Measurements from ENCODE around the gene TGFBR3.
A peak's percentile ranks its signal among the peaks of the same experiment; 100 is the strongest.

TGFBR3 gene

DNA sequence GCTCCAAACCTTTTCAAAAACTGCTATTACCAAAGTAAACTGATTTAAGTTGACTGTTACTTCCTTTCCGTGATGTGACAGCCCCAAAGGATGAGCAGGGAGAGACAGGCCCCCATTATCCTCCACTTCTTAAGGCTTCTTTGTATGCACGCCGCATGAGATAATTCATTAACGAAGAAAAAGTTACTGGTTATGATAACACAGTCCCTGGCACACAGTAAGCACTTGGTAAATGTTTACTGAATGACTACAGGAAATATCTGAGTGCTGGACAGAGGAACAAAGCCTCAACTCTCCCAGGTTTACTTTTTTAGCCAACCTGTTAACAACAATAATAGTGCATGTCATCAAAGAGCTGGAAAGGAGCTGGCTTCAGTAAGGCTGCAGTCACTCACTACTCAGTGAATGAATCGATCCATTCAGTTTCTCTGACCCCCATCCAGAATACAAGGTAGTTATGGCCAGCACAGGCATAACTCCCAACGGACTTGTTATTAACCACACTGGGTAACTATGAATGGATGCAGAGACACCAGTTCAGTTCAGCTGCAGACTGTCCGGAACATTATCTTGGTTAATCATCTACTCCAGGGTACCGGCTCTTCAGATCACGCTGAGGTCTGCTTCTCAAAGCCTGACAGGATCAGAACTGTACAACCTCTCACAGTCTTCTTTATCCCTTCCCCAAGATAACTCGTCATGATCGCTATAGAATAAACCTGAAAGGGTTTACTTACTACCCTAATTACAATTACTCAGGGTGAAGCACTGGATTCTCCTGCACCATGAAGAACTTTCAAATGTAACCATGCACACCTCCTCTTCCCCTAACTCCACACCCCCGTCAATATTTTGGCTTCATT, 58.3 kb downstream of the TGFBR3 start:
- DNase-seq (ENCODE audit: low read depth in 3 of 3): no peak

DNA sequence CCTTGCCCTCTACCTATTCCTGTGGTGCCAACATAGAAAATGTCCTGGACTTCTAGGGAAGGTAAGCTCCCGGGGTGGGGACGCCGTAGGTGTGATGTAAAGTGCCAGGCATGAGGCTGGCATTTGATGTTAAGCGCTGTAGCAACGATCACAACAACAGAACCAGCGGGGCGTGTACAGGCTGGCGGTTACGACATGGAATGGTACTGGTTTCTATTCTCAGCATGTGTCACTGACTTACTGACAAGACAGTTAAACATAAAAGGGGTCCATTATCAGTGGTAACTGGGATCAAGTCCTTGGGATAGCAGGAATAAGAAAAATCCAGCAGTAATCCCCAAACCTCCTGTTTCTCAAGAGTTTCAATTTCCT, 58.9 kb downstream of the TGFBR3 start:
- DNase-seq (ENCODE audit: low read depth in 3 of 3): no peak

DNA sequence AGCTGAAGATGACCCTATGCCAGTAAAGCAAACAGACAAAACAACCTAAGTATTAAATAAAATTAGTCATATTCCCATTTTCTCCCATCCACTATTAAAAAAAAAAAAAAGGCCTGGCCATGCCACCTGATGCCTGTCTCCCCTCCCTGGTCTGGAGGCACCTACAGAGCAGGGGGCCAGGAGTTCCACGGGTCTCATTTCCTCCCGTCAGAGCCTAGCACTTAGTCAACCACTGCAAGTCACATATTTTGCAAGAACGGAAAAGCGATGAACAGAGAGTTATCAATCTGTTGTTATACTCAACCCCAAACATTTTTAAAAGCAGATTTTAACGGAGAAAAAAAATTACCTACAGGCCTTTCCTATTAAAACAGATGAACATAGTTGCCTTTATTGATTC, 59.3 kb downstream of the TGFBR3 start:
- DNase-seq (ENCODE audit: low read depth in 3 of 3): no peak

DNA sequence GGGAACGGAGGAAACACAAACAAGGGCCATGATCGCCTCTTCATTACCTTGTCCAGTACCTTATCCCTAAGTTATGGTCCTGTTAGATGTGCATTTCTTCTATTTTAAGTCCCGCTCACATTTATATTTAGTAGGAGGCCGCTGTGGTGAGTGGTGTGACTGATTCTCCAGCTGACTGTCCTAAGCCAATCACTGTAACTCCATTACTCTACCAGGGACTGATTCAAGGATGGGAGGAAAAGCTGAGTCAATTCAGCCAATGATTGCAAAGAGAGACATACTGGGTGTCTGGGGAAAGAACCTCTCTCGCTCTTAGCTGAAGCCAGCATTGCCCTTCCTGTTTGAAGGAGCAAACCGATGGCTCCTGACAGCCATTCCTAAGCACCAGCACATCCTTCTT, 59.7 kb downstream of the TGFBR3 start:
- no peak for DNase-seq (ENCODE audit: low read depth in 3 of 3)

DNA sequence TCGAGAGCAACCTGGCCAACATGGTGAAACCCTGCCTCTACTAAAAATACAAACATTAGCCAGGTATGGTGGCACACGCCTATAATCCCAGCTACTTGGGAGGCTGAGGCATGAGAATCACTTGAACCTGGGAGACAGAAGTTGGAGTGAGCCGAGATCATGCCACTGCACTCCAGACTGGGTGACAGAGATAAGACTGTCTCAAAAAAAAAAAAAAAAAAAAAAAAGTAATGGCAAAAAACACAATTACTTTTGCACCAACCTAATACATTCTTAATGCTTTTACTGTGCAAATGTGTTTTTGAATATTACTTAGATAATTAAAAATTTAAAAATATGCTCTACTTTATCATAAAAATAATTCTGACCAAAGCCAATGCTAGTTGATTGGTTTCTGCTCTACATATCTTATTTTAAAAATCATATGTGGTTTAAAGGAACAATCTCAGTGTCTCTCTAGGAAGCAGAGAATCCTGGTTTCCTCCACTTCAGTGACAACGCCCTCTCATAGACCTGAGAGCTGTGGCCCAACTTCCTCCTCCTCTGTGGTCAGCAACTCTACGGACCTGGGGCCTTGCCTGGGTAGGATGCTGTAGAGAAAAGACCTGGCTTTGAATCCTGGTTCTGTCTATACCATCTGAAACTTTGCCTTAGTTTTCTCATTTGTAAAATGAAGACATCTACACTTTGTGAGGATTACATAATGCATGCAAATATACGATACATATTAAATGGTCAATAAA, 64.7 kb downstream of the TGFBR3 start:
- no peak for DNase-seq (ENCODE audit: low read depth in 3 of 3)

DNA sequence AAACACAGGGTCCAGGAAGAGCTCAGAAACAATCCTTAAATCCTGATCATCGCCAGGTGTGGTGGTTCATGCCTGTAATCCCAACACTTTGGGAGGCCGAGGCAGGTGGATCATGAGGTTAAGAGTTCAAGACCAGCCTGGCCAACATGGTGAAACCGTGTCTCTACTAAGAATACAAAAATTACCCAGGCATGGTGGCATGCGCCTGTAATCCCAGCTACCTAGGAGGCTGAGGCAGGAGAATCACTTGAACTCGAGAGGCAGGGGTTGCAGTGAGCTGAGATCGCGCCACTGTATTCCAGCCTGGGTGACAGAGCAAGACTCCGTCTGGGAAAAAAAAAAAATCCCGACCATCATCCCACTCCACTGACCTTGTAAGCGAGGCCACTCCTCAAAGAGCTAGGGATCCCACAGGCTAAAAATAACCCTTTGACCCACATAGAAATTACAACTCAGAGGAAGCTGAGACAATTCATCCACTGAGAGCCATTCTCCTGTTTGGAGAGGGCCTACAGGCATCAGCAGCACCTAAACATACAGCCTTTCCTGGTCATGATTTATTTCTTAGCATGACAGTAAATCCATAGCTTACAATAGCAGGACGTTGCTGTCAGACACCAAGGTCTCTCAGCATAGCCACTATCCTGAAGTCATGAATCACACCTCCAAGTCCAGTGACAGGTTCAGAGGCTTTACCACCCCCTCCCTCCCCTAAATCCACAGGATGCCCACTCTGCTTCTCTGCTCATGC, 66.7 kb downstream of the TGFBR3 start:
- DNase-seq (ENCODE audit: low read depth in 3 of 3): no peak

DNA sequence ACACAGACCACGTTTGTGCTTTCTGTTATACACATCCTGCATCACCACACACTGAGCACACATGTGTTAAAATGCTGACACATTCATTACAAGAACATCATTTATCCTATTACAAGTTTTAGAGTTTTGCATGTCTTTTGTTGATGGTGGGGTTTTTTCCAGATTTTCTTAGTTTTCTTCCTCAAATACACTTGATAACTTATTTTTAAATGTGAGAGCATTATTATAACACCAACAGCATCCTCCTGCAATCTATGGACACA, 67.3 kb downstream of the TGFBR3 start:
- DNase-seq (ENCODE audit: low read depth in 3 of 3): no peak

DNA sequence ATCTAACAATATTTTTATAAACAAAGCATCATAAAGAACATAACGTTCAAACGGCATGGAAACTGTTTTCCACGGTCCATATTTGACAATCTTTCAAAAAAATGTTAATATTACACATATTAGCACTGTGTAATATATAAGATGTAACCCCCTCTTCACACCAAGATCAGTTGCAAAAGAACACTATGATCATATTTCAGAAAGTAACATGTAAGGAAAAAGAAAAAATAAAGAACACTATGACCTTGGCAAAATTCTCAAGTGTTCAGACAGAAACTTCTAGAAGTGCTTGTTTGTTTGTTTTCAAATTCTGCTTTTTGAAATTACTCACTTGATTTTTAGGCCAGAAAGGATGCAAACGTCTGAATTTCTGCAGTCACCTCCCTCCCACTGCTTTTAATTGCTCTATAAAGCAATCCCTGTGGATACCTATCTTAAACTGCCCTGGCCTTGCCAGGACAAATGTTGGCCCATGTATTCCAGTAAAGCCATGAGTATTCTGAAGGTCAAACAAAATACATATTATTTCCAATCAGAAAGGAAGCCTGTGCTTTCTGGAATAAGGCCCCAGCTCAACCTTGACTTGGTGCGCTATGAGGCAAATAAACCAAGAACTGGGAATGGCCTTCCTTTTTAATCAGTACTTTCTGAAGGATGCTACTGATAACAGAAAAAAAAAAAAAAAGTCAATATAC, 68.6 kb downstream of the TGFBR3 start:
- no peak for DNase-seq (ENCODE audit: low read depth in 3 of 3)

DNA sequence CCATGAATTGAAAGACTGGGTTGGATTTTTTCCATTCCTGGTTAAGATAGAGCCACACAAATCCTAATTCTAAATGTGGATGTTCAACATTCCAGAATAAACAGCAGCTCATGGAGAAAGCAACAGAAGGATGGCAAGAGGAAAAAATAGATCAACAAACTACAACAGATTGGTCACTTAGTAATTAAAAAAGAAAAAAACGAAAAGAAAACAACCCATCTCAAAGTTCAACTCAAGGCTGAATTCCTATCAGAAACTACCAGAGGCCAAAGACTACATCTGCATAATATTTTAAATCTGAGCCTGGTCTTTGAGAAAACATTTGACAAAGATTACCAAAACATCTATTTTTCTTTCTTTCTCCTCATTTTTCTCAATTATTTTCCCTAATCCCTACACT, 69.9 kb downstream of the TGFBR3 start:
- DNase-seq (ENCODE audit: low read depth in 3 of 3): no peak

DNA sequence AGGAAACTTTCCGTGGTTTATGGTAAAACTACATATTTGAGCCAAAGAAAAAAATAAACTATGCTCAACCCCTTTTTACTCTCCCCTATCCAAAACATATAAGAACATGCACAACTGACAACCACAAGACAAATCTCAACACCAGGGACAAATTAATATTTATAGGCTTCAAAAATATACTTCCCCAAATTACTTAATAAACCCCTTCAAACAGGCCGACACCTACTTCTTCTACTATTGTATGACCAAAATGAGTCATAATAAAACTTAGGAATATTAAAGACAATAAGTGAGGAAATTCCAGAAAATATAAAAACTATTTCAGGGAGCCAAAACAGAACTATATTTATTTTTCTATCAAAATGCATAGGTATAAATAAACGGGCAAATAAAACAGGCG, 71.5 kb downstream of the TGFBR3 start:
- no peak for DNase-seq (ENCODE audit: low read depth in 3 of 3)

DNA sequence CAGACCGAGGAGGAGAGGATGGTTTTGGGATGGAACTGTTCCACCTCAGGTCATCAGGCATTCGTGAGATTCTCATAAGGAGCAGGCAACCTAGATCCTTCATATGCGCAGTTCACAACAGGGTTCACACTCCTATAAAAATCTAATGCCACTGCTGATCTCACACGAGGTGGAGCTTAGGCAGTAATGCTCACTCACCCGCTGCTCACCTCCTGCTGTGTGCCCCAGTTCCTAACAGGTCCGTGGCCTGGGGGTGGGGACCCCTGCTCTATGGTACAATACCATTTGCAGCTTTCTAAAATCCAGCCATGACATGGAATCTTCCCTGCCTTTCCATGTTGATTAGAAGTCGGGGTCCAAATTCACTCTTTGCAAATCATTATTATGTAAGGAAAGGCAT, 72.1 kb downstream of the TGFBR3 start:
- no peak for DNase-seq (ENCODE audit: low read depth in 3 of 3)

DNA sequence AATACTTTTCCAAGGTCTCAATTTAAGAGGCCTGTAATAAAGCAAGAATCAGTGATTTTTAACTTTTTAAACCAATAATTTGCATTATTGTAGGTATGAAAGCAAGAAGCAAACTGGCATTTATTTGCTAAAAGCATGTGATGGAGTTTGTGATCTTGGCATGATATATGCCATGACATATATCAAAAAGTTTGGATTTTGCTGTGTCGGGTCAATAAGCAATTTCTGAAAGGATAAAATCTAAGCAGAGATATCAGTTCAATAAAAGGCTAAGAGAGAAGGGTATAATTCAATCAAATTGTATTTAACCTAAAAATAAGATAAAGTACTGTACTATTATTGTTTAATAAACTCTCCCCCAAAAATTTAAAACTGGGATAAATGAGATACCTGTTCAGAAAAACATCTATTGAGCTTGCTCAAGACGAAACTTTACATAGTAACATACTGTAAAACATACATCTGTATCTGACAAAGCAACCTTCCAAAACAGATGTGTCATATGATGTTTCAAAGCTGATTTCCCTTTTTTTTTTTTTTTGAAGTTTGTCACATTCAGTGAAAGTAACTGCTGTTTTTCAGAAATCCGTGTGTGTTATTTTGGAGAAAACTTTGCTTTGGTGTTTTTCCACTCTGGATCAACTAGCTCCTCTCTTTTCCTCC, 74.5 kb downstream of the TGFBR3 start:
- DNase-seq (ENCODE audit: low read depth in 3 of 3): no peak

DNA sequence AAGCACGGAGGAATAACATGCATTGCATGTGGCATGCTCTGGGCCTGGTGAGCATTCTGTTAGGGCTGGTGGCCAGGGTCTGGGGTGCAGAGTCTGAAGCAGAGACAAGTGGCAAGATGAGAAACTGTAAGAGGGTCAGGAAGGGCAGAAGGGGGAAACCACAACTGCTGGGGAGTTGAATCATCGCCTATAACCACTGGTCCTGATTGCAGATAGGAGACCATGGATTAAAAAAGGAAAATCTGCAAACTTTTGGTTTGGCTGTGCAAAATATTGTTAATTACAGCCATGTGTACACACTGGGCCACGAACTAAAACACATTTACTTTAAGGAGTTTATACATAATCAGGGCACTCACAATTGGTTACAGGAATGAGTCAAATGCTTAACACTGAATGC, 76.6 kb downstream of the TGFBR3 start:
- DNase-seq (ENCODE audit: low read depth in 3 of 3): peak in 1 of 3 donors; percentile 9

DNA sequence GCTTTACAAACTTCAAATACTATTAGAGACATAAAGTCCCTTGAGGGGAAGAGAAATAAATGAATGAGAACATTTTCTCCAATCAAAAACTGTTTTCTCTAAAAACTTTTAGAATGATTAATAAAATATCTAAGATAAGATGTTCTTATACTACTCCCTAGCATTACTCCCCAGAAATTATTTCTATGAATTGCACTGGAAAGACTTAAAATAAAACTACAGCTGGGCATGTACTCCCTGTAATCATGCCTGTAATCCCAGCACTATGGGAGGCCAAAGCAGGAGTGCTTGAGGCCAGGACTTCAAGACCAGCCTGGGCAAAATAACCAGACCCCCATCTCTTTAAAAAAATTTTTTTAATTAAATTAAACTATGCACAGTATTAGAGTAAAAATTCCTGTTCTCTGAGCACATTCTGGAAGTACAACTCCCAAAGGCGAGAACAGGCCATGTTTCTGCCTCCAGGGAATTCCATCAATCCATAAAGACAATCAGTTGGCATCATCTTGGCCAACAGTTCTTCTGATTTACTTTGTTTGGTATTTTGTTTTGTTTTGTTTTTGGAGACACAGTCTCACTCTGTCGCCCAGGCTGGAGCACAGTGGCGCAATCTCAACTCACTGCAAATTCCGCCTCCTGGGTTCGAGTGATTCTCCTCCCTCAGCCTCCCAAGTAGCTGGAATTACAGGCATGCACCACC, 77.9 kb downstream of the TGFBR3 start:
- DNase-seq (ENCODE audit: low read depth in 3 of 3): no peak

DNA sequence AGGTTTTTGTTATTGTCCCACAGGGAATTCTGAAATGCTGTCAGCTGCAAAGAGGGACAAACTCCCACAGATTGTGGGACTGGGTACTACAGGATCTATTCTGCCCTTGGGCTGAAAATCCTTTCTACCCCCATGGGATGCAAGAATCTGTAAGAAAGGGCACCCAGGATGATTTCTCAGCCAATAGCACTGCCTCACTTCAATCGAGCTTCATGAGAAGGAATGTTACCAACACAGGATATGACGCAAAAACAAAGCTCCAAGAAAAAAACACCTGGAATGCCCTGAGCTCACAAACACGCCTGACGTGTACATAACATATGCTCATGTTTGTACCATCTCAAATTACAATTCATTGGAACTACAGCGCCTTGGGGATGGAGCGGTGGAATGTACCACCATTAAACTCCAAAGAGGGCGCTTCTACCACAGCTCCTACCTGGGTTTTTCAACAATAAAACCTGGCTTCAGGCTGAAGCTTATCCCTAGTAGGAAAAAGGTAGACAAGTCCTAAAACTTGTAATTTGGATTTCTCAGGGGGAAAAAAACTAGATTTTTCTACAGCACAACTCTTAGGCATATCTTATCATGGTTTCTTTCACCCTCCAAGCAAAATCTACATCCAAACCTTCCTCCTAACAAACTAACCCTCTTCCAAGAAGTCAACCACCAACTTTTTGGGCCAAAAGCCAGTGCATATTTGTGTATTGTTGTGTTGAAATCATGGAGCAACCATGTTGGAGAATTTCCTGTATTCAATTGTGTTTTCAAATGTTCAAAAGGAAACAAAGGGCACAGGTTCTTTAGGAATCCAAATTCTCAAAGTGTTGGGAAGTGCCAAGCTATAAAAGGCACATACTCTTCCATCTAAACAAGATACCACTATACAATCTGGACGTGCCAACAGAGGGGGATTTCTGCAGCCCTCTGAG, 78.9 kb downstream of the TGFBR3 start:
- no peak for DNase-seq (ENCODE audit: low read depth in 3 of 3)

DNA sequence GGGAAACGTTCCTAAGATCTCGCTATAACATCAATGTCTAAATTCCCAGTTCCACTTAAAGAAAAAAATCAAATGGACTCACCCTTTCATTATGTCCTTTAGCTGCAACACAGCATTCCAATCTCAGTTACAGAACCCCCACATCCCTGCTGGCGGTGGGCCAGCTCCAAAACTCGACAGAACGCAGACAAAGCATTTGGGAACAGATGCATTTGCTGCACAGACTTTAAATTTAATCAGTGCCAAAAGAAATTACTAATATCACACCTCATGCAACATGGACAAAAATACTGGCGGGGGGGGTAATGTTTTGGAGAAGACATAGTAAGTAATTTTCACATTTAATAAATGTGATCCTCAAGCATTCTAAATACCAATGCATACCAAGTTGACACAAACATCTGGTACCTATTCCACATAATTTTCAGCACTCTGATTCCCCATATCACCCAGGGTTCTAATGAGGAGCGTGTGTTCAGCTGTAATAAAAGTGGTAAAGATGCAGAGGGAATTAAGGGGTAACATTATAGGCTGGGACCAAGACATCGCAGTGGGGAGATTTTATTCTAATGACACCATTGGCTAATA, 79.7 kb downstream of the TGFBR3 start:
- DNase-seq (ENCODE audit: low read depth in 3 of 3): no peak

DNA sequence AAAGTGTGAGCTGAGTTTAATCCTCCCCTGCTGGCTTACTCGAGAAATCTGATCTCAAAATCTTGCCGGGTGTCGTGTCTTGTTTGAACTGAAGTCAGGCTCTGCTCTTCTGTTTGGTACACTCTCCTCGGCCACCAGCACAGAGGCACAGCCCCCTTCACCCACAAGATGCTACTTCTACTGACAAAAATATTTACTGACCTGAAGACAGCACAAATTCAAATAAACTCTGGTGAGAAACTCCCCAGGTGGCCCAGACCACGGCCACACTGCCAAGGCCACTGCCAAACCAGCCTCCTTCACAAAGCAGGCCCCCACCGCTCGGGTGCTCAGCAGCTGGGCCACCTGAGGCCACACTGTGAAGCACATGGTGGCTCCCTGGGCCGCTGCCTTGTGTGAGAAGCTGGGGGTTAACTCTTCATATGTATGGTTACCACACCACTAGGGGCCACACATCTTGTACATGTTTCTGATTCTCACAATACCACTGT, 80.6 kb downstream of the TGFBR3 start:
- DNase-seq (ENCODE audit: low read depth in 3 of 3): no peak

DNA sequence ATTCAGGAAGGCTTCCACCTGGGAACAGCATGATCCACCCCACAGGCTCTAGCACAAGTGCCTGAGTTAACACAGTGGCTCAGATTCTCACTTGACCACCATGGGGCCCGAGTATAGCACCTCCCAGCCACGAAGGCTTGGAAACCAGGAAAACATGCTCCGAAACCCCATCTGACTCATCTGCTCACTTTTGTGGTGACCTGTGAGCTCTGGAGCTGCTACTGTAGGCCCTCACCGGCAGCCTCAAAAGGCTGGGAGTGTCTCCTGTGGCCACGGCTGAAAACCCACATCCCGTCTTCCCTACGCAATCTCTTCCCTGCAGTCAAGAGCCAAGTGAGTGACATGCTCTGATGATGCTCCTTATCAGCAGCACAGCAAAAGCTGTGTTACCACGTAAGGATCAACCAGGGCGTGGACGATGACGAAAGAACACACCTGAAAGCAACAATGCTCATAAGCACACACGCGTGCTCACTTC, 81.4 kb downstream of the TGFBR3 start:
- DNase-seq (ENCODE audit: low read depth in 3 of 3): peak; percentile 61 to 84 (median 61)

DNA sequence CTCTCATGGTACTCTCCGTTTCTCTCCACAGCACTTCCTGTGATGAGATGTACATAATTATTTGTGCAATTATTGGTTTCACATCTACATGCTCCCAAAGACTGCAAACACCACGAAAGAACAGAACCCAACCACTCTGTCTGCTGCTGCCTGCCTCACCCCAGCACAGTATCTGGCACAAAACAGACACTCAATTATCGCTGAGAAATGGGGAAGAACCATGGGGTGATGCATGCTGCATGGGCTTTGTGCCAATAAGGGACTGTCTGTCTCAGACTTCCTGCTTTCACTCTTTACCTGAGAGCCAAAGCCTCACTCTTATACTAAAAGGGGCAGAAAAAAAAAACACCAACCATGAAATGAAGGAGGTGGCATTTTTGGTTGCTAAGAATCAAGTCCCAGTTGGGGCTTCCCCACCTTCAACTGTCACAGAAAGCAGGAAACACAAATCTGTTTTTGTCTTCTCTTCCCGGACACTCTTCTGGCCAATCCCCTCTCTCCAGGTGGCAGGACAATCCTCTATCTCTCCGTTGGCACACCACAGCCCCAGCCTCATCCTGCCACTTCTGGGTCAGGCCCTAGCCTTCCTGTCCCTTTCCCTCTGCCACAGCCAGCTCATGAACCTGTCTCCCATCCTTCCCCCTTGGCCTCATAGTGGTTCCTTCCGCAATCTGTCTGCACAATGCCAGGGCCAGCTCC, 82.0 kb downstream of the TGFBR3 start:
- peak; percentile 35 to 66 (median 57) for DNase-seq (ENCODE audit: low read depth in 3 of 3)
